HepG2 (cell line): ENCODE measurements around the gene CHMP1B. TPM values are rescaled to one million over a fixed set of nuclear protein-coding genes. Genes with fewer than 3 reads are reported as not detected.

Experiments used
- ARID2 ChIP-seq: sonication (generic); formaldehyde crosslinking; IDR thresholded peaks from 2 replicates; pipeline ENCODE4 v1.8.1; 2022; ENCODE audit warnings: mild to moderate bottlenecking, missing genetic modification reagents, borderline replicate concordance
- CEBPB ChIP-seq: IDR thresholded peaks from 2 replicates; pipeline ENCODE4 v1.6.1; 2011; ENCODE audit warnings: low read depth, low read length, improper control_type of control experiment, borderline replicate concordance
- FOXK2 ChIP-seq: fragments of 450-650 bp; IDR thresholded peaks from 2 replicates; pipeline ENCODE4 v1.6.1; 2016
- JUNB ChIP-seq: sonication (generic); formaldehyde crosslinking; IDR thresholded peaks from 2 replicates; pipeline ENCODE4 v1.8.0; 2022; ENCODE audit warnings: missing genetic modification reagents, mild to moderate bottlenecking, borderline replicate concordance
- KLF11 ChIP-seq: IDR thresholded peaks from 2 replicates; pipeline ENCODE4 v1.6.1; 2016; ENCODE audit warnings: missing compliant biosample characterization
- KLF12 ChIP-seq: sonication (generic); formaldehyde crosslinking; IDR thresholded peaks from 2 replicates; pipeline ENCODE4 v1.4.0; 2020; ENCODE audit warnings: missing genetic modification reagents, borderline replicate concordance
- KLF13 ChIP-seq: sonication (generic); formaldehyde crosslinking; IDR thresholded peaks from 2 replicates; pipeline ENCODE4 v1.4.0; 2020; ENCODE audit warnings: mild to moderate bottlenecking, missing genetic modification reagents
- MIXL1 ChIP-seq: IDR thresholded peaks from 2 replicates; pipeline ENCODE4 v1.6.1; 2016
- NFATC3 ChIP-seq: sonication (generic); formaldehyde crosslinking; IDR thresholded peaks from 2 replicates; pipeline ENCODE4 v1.5.1; 2020; ENCODE audit warnings: mild to moderate bottlenecking, missing genetic modification reagents
- ONECUT2 ChIP-seq: sonication (generic); formaldehyde crosslinking; IDR thresholded peaks from 2 replicates; pipeline ENCODE4 v1.4.0; 2020; ENCODE audit warnings: missing genetic modification reagents
- PCBP1 ChIP-seq: fragments of 200-400 bp; formaldehyde crosslinking; IDR thresholded peaks from 2 replicates; pipeline ENCODE4 v1.6.1; 2017; ENCODE audit warnings: mild to moderate bottlenecking, low read depth, low read length, borderline replicate concordance
- PCBP2 ChIP-seq: fragments of 200-400 bp; formaldehyde crosslinking; optimal IDR thresholded peaks from 2 replicates; pipeline ENCODE3; 2018; ENCODE audit warnings: low read length, low read depth; ENCODE audit not compliant: poor library complexity, severe bottlenecking
- RORA ChIP-seq: sonication (generic); formaldehyde crosslinking; IDR thresholded peaks from 2 replicates; pipeline ENCODE4 v1.5.0; 2020; ENCODE audit warnings: mild to moderate bottlenecking, missing genetic modification reagents, moderate library complexity
- TBX3 ChIP-seq: fragments of 450-650 bp; IDR thresholded peaks from 2 replicates; pipeline ENCODE4 v1.6.1; 2017; ENCODE audit warnings: antibody characterized with exemption, mild to moderate bottlenecking, inconsistent platforms, borderline replicate concordance
- ZBTB42 ChIP-seq: sonication (generic); formaldehyde crosslinking; IDR thresholded peaks from 2 replicates; pipeline ENCODE4 v1.5.0; 2020; ENCODE audit warnings: mild to moderate bottlenecking, missing genetic modification reagents
- ZKSCAN8 ChIP-seq: IDR thresholded peaks from 2 replicates; pipeline ENCODE4 v1.6.1; 2016; ENCODE audit warnings: borderline replicate concordance, missing genetic modification reagents, missing compliant biosample characterization
- ZNF225 ChIP-seq: sonication (generic); formaldehyde crosslinking; IDR thresholded peaks from 2 replicates; pipeline ENCODE4 v1.4.0; 2020; ENCODE audit warnings: mild to moderate bottlenecking, missing genetic modification reagents
- ZNF263 ChIP-seq: sonication (generic); formaldehyde crosslinking; IDR thresholded peaks from 2 replicates; pipeline ENCODE4 v1.4.0; 2020; ENCODE audit warnings: missing genetic modification reagents
- ZNF441 ChIP-seq: sonication (generic); formaldehyde crosslinking; IDR thresholded peaks from 2 replicates; pipeline ENCODE4 v1.7.0; 2021; ENCODE audit warnings: missing genetic modification reagents, borderline replicate concordance
- ZNF605 ChIP-seq: sonication (generic); formaldehyde crosslinking; IDR thresholded peaks from 2 replicates; pipeline ENCODE4 v1.8.0; 2022; ENCODE audit warnings: mild to moderate bottlenecking, missing genetic modification reagents
- ZNF674 ChIP-seq: sonication (generic); formaldehyde crosslinking; IDR thresholded peaks from 2 replicates; pipeline ENCODE4 v1.5.0; 2020; ENCODE audit warnings: low read depth, mild to moderate bottlenecking, missing genetic modification reagents
- polyA plus RNA-seq, 8 experiments: library from polyadenylated mRNA; depleted of rRNA in 3 of 8; stranded (reverse) in 7 of 8; unstranded in 1 of 8; fragments of >200 nt; fragmentation: Illumina TruSeq in 4 of 8; extraction: Trizol in 4 of 8; gene quantifications; 2 replicates each; pipeline versions ENCODE4 v1.2.1 to v1.2.3, GENCODE V29; 2011 to 2016; ENCODE audit warnings: low read depth in 4 of 8, missing spikeins in 1 of 8, mixed read lengths in 1 of 8; ENCODE audit not compliant: insufficient read depth in 1 of 8
- total RNA-seq, 5 experiments: library from RNA; depleted of rRNA; stranded (reverse); fragments of >200 nt; fragmentation: Illumina TruSeq; extraction: Trizol; gene quantifications; 2 replicates each; pipeline ENCODE4 v1.2.3, GENCODE V29; 2016; ENCODE audit warnings: low read depth in 1 of 5
- TF ChIP-seq, protein P1 (sequence below): IDR thresholded peaks from 2 replicates; pipeline ENCODE4 v1.6.1; 2018; ENCODE audit warnings: missing genetic modification reagents, mild to moderate bottlenecking, missing compliant biosample characterization
- TF ChIP-seq, protein P2 (sequence below): sonication (generic); formaldehyde crosslinking; IDR thresholded peaks from 2 replicates; pipeline ENCODE4 v1.4.0; 2020; ENCODE audit warnings: missing genetic modification reagents, borderline replicate concordance
- TF ChIP-seq, protein P3 (sequence below): sonication (generic); formaldehyde crosslinking; IDR thresholded peaks from 2 replicates; pipeline ENCODE4 v1.4.0; 2020; ENCODE audit warnings: missing genetic modification reagents

The CHMP1B gene
- total and polyA plus RNA-seq, 2 of the 13 experiments (the other 11 are each of a cell fraction or from before 2014, with no cell fraction given), result 18.8 to 20.2 TPM

DNA sequence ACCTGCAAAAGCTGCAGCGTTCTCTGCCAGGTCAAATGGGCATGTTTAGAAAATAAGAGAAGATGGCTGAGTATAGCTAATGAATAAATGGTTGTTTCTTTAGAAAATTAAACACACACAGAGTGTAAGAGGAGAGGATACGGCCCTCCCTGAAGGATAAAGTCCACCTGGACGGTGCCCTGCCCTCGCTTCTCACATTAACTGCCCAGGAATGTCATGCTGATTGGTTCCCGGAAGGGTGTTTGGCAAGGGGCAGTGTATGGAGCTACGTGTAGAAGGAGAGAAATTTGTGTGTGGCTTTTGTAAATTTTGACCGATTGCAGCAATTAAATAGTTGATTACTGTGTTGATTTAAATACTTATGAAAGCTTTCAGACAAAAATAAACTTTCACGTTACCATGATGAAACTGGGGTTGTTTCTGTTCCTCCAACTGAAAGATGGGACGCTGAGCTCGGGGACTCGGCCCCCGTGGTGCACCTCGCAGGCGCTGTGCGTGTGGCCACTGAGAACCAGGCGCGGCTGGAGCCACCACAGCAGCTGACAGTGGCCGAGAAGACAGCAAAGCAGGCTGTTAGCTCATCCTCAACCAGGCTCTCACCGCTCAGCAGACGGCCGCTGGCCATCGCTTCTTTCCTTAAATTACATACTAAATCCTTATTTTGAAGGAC is 34.2 kb downstream of the CHMP1B start (continued):
- TF ChIP-seq KLF12 (CRISPR knock-in tag), result no peak
- TF ChIP-seq, protein P1, sequence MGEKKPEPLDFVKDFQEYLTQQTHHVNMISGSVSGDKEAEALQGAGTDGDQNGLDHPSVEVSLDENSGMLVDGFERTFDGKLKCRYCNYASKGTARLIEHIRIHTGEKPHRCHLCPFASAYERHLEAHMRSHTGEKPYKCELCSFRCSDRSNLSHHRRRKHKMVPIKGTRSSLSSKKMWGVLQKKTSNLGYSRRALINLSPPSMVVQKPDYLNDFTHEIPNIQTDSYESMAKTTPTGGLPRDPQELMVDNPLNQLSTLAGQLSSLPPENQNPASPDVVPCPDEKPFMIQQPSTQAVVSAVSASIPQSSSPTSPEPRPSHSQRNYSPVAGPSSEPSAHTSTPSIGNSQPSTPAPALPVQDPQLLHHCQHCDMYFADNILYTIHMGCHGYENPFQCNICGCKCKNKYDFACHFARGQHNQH (CRISPR knock-in tag), result 0 out of 2 replicates have a peak, but pooled peaks have one; percentile 44
- no peak for TF ChIP-seq ZNF263 (CRISPR knock-in tag)
- no peak for TF ChIP-seq PCBP1
- TF ChIP-seq, protein P2, sequence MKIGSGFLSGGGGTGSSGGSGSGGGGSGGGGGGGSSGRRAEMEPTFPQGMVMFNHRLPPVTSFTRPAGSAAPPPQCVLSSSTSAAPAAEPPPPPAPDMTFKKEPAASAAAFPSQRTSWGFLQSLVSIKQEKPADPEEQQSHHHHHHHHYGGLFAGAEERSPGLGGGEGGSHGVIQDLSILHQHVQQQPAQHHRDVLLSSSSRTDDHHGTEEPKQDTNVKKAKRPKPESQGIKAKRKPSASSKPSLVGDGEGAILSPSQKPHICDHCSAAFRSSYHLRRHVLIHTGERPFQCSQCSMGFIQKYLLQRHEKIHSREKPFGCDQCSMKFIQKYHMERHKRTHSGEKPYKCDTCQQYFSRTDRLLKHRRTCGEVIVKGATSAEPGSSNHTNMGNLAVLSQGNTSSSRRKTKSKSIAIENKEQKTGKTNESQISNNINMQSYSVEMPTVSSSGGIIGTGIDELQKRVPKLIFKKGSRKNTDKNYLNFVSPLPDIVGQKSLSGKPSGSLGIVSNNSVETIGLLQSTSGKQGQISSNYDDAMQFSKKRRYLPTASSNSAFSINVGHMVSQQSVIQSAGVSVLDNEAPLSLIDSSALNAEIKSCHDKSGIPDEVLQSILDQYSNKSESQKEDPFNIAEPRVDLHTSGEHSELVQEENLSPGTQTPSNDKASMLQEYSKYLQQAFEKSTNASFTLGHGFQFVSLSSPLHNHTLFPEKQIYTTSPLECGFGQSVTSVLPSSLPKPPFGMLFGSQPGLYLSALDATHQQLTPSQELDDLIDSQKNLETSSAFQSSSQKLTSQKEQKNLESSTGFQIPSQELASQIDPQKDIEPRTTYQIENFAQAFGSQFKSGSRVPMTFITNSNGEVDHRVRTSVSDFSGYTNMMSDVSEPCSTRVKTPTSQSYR (CRISPR knock-in tag), result peak; percentile 11; the same call in 1 of the 2 replicates
- no peak for TF ChIP-seq ZNF605
- no peak; the same call in 1 of the 2 replicates for TF ChIP-seq ZKSCAN8 (CRISPR knock-in tag)
- TF ChIP-seq KLF13 (CRISPR knock-in tag), result no peak
- no peak for TF ChIP-seq PCBP2
- 0 out of 2 replicates have a peak, but pooled peaks have one; percentile 51 for TF ChIP-seq ZNF441 (CRISPR knock-in tag)
- TF ChIP-seq MIXL1 (CRISPR knock-in tag), result peak; percentile 69; the same call in 1 of the 2 replicates
- TF ChIP-seq ZBTB42 (CRISPR knock-in tag), result no peak
- no peak for TF ChIP-seq KLF11
- TF ChIP-seq RORA (CRISPR knock-in tag), result no peak
- TF ChIP-seq, protein P3, sequence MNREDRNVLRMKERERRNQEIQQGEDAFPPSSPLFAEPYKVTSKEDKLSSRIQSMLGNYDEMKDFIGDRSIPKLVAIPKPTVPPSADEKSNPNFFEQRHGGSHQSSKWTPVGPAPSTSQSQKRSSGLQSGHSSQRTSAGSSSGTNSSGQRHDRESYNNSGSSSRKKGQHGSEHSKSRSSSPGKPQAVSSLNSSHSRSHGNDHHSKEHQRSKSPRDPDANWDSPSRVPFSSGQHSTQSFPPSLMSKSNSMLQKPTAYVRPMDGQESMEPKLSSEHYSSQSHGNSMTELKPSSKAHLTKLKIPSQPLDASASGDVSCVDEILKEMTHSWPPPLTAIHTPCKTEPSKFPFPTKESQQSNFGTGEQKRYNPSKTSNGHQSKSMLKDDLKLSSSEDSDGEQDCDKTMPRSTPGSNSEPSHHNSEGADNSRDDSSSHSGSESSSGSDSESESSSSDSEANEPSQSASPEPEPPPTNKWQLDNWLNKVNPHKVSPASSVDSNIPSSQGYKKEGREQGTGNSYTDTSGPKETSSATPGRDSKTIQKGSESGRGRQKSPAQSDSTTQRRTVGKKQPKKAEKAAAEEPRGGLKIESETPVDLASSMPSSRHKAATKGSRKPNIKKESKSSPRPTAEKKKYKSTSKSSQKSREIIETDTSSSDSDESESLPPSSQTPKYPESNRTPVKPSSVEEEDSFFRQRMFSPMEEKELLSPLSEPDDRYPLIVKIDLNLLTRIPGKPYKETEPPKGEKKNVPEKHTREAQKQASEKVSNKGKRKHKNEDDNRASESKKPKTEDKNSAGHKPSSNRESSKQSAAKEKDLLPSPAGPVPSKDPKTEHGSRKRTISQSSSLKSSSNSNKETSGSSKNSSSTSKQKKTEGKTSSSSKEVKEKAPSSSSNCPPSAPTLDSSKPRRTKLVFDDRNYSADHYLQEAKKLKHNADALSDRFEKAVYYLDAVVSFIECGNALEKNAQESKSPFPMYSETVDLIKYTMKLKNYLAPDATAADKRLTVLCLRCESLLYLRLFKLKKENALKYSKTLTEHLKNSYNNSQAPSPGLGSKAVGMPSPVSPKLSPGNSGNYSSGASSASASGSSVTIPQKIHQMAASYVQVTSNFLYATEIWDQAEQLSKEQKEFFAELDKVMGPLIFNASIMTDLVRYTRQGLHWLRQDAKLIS (CRISPR knock-in tag), result no peak
- no peak for TF ChIP-seq FOXK2
- no peak for TF ChIP-seq NFATC3
- 0 out of 2 replicates have a peak, but pooled peaks have one; percentile 12 for TF ChIP-seq TBX3
- no peak for TF ChIP-seq ONECUT2 (CRISPR knock-in tag)
- TF ChIP-seq ZNF225 (CRISPR knock-in tag), result no peak
- TF ChIP-seq JUNB (CRISPR knock-in tag), result no peak
- TF ChIP-seq ARID2 (CRISPR knock-in tag), result no peak
- no peak for TF ChIP-seq CEBPB
- no peak for TF ChIP-seq ZNF674 (CRISPR knock-in tag)
